ENCODE results near the gene DOK6.
"Not testable (repeated sequence)": the region's sequence is repeated elsewhere in the genome, so short reads cannot be mapped to it uniquely, and the experiment has no call there.

Gene DOK6

DNA sequence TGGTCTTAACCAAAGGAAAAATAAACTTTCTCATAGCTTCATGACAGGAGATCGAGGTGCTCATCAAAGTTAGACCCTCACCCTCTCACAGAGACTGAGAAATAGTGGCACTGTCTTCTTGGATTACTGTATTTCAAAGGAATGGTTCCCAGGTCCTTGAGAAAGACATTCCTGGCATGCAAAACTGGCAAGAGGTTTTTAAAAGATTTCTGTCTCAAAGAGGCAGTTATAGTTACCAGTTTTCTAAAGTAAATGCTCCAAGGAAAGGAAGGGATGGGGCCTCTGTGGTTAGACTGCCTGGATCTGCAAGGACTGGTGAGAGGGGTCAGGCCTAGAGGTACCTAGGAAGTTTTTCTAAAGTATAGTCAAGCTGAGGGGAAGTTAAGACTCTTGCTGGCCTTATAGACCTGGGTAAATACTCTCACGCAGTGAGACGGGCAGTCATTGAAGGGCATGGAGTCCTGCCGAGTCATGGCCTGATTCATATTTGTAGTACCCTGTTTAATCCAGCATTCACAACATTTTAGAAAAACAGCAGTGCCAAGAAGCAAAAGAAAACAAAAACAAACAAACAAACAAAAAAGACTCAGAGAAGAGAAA lies 226.1 kb downstream of the DOK6 start:
- no peak for DNase-seq (ENCODE audit: low spot score)

DNA sequence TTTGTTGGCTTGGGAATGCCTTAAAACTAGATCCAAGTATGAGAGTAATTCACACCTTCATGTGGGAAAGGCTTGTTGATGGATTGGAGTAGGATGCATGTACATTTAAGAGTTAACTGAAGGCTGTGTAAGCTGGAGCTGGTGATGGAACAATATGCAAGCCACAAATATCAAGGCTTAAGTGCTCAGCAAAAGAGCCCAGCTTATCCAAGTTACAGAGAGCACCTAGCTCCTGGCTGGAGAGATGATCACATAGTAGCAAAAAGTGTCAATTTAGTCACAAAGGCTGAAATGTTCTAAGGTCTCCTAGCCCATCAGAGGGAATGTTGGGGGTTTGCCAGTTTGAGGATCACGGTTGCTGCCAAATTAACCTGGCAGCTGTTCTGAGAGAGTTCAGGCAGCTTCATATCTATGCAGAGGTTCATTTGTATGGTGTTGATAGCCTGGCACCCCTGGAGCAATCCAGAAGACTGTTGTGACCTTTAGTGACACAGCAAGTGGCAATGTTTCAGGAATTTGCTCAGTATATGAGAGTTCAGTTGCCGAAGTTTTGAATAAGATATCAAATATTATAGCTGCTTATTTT lies 228.2 kb downstream of the DOK6 start:
- no peak for DNase-seq (ENCODE audit: low spot score)

DNA sequence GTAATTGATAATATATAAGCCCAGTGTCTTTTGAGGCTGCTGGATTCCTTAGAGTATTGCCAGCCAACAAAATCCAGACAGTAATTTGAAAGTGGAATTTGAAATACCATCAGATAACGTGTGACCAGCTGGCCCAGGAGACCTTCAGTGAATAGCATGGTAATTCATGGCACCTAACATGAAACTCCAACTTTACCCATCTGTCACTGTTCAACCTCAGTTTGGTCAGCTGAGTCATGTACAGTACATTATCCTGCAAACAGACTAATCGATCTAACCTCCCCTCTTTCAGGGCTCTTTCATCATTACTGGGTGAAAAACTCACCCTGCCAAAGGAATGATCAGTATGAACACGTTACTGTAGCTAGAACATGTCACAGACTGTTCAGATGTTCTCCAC lies 230.6 kb downstream of the DOK6 start:
- DNase-seq (ENCODE audit: low spot score), result no peak

- DNase-seq (ENCODE audit: low spot score), result no peak
These were observed 234.8 kb downstream of the DOK6 start for GRCh38 chr18:69635482-69635881.

DNA sequence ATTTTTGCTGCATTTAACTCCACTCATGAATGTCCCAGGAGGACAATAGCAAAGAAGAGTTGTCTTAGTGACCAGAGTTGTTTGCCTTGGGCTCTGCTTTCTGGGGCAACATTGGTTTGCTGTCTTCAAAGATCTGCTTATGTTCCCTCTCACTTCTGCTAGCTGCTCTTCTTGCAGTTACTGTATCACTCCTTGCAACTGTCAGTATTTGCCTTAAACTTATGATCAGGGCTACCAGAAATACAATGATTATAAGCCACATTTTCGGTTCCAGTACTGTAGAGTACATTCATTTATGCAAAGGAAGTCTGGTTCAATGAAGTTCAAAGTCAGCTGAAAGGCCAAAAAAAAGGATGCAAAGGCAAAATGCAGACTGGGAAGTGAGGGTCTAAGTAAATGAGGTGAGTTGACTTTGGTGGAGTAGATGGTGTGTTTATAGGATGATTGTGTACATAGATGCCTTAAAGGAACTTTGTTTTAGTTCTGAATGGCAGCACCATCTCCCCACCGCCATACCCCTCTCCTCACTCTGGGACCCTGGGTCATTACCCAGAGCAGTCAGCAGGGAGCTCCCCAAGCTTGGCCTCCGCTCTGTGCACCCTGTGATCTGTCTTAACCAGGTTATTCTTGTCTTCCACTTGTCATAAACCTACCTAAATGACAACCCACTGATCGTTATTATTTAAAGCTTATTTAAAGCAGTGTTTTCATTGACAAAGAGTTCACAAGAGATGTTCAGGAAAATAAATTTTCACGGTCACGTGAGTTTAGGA lies 236.0 kb downstream of the DOK6 start:
- peak; percentile 29 for DNase-seq (ENCODE audit: low spot score)

GRCh38 chr18:69638056-69638455 lies 237.4 kb downstream of the DOK6 start:
- no peak for DNase-seq (ENCODE audit: low spot score)

- DNase-seq (ENCODE audit: low spot score), result no peak
These were observed 247.0 kb downstream of the DOK6 start for GRCh38 chr18:69647702-69648101.

DNA sequence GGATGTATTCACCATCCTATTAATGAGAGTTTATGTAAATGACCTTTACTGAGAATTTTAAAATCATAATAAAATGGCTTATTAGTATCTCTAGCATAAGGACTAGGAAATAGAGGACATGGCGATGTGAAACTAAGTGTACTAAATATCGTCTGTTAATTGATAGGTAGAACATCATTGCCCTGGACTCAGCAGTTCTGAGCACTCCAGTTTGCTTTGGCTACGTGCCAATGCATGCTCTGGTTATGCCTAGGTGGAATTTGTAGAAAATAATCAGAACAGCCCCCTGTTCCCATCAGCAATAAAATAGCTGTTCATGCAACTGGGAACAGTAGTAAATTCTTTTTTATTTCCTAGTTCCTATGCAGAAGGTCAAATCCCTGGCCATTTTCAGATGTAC lies 247.8 kb downstream of the DOK6 start:
- no peak for DNase-seq (ENCODE audit: low spot score)

- no peak for DNase-seq (ENCODE audit: low spot score)
These were observed 249.0 kb downstream of the DOK6 start for GRCh38 chr18:69649684-69650083.

DNA sequence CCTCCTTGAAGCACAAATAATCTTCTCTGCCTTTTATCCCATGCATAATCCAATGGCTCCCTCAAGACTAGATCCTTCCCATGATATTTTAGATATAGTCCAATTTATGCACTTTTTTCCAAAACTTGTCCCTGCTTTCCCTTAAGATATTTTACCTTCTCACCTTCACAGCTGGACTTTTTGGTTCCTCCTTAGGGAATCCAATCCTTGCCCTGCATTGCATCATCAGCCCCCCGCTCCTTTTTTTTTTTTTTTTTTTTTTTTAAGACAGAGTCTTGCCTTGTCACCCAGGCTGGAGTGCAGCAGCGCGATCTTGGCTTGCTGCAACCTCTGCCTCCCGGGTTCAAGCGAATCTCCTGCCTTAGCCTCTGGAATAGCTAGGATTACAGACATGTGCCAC lies 250.6 kb downstream of the DOK6 start:
- DNase-seq (ENCODE audit: low spot score), result no peak

- DNase-seq (ENCODE audit: low spot score), result no peak
These were observed 255.1 kb downstream of the DOK6 start for GRCh38 chr18:69655816-69656215.

DNA sequence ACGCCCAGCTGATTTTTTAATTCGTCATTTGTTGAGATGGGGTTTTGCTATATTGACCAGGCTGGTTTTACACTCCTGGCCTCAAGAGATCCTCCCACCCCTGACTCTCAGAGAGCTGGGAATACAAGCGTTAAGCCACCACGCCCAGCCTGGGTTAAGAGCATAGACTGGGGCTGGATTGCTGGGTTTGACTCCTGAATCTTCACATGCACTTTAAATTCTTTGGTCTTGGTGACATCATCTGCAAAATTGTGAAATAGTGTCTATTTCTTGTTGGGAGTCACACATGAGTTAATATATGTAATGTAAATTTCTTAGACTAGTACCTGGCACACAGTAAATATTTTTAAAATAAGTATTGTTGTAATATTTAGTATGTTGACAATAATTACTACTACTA lies 257.4 kb downstream of the DOK6 start:
- DNase-seq (ENCODE audit: low spot score), result no peak

GRCh38 chr18:69658685-69659084 lies 258.0 kb downstream of the DOK6 start:
- DNase-seq (ENCODE audit: low spot score), result no peak

DNA sequence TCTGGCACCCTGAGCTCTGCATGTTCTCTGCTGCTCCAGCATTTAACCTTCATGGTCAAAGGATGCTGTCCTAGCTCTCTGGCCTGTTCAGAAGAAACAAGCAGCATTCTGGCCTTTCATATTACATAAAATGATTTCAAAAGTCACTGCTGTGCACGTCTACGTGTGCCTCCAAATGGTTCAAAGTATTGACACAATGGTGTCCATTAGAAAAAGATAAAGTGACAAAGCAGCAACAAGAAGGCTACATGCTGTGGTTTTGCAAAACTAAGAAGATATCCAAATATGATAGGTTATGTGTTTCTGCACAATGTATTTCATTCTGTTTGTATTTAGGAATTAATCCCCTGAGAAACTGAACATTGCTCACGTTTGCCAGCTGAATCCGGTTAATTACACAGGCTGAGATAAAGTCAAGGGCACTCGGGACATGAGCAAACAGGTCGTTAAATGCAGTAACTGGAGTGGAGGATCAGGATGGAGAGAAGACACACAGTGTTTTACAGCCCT lies 258.5 kb downstream of the DOK6 start:
- no peak for DNase-seq (ENCODE audit: low spot score)

GRCh38 chr18:69662090-69662489 lies 261.4 kb downstream of the DOK6 start:
- DNase-seq (ENCODE audit: low spot score), result not testable (repeated sequence)

DNA sequence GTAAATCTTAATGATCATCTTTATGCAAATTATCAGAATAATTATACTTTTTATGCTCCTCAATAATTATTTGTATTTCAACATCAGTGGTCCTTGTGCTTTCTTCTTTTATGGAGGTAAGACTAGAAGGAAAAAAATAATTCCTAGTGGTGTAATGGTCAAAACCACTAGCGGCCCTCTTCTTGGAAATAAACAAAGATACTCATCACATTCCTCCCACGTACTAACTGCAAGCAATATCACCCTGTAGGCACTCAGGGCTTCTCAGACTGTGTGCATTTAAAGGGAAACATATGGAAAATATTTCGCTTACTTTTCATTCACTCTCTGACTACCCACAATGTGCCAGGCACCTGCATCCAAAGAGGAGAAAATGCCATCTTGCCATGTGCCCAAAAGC lies 263.7 kb downstream of the DOK6 start:
- no peak for DNase-seq (ENCODE audit: low spot score)

GRCh38 chr18:69674292-69674877 lies 273.7 kb downstream of the DOK6 start:
- DNase-seq (ENCODE audit: low spot score), result no peak

DNA sequence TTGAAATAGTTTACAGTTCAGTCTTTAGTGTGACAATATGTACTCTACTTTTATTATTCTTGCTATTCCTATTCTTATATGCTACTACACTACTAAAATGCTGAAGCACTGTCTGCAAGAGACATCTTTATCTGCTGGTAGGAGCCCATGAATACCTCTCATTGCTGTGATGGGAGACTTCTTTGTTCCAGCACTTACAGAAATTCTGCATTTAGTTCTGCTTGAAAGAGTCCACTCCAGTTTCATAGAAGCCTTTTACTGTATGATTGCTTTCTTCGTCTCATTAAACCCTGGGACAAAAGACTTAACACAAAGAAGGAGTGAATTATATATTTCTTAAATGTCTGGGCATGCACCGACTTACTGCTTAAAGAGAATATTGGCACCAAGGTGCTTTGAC lies 274.3 kb downstream of the DOK6 start:
- no peak for DNase-seq (ENCODE audit: low spot score)

- DNase-seq (ENCODE audit: low spot score), result no peak
These were observed 276.9 kb downstream of the DOK6 start for GRCh38 chr18:69677595-69677994.

- DNase-seq (ENCODE audit: low spot score), result no peak
These were observed 279.4 kb downstream of the DOK6 start for GRCh38 chr18:69680123-69680522.

- DNase-seq (ENCODE audit: low spot score), result no peak
These were observed 282.5 kb downstream of the DOK6 start for GRCh38 chr18:69683176-69683575.

GRCh38 chr18:69684789-69685188 lies 284.1 kb downstream of the DOK6 start:
- DNase-seq (ENCODE audit: low spot score), result no peak

- DNase-seq (ENCODE audit: low spot score), result no peak
These were observed 286.2 kb downstream of the DOK6 start for GRCh38 chr18:69686861-69687260.

Measured in CD4-positive, alpha-beta T cell treated with Interleukin-2 at 100 ng/mL for 4 hours (primary cell).